Amniotic epithelial cell (primary cell): ENCODE data around the gene HOXD8.

ENCODE experiments used
- DNase-seq: peaks from one replicate; pipeline ENCODE4 v3.0.0-alpha.2; 2010; ENCODE audit warnings: low read depth

HOXD8 gene

GRCh38 chr2:176128982-176129796 lies at the start of gene HOXD8:
Gene HOXD8, plus strand, starts transcription at chr2:176129705. Its CDS starts 662 bp downstream, at chr2:176130367.
- DNase-seq, result peak; percentile 72

DNA sequence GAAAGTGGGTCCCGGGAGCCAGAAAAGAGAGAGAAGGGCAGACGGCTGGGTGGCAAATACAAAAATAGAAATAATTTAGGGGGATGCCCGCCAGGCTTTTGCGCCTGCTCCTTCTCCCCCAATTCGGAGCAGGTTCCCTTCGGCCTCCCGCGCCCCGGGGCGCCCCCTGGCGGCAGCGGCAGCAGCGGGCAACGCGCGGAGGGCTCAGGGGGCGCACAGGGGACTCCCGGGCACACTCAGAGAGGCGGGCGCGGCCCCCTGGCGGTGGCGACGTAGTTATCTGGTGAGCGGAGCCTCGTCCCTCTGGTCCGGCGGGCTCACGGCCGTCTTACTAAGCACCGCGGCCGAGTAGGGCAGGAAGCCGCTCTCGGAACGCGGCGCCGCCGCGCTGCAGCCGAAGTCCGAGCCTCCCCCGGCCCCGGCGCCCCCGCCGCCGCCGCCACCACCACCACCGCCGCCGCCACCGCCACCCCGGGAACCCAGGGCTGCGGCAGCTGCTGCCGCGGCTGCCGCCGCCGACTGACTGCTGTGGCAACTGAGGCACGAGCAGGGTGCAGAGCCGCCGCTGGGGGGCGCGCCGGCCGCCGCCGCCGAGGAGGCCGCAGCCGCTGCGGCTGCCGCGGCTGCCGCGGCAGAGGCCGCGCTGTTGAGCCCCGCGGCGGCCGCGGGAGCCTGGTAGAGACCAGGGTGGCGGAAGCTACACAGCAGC lies 49.5 kb upstream of the HOXD8 start:
- no peak for DNase-seq

DNA sequence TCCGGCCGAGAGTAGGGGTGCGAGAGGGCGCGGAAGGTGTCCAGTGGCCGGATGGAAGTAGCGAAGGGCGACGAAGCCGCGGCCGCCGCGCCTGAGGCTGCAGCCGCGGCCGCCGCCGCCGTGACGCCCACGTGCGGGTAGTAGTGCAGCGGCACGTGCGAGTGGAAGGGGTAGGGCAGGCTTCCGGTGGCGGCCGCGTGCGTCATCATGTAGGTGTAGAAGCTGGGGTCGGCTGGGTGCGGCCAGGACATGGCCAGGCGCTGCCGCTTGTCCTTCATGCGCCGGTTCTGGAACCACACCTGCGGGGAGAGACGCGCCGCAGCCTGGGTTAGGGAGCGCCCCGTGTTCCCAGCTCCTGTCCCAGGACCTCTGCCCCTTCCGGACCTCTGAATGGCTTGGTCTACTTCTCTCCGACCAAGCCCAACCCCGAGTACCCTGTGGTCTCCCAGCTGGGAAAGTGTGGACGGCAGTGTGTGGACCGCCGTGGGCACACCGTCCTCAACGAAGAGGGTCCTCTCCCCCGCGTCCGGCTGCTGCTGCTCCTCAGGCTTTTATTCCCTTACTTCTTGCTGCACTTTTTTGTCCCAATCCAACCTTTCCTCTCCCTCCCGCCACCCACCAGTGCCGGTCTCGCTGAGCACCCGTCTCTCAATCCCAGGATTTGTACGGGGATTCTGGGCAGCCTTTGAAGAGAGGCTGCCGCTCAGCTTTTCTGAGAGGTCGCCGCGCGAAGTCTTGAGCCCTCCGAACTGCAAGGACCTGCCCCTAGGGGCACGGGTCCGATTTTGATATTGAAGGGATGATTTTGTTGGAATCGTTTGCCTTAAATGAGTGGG lies 48.7 kb upstream of the HOXD8 start:
- DNase-seq, result no peak

DNA sequence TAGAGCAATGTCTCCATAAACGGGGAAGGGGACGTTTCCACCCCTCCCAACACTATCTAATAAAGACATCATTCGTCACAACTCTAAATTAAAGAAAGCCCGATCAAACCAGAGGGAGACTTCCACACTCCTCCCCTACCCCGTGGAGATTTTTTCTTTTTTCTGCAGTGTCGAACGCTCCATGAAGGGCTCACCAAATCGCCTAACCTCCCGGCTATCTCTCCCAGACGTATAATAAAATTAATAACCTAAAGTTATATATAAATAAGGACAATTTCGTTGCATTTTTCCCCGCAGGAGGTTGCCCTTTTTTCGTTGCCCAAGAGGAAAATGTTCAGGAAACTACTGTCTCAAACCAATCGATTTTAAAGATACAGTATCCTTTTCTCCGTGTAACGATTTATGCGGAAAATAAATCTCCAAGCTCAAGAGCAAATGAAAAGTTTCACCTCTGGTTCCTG lies 48.1 kb upstream of the HOXD8 start:
- DNase-seq, result no peak

DNA sequence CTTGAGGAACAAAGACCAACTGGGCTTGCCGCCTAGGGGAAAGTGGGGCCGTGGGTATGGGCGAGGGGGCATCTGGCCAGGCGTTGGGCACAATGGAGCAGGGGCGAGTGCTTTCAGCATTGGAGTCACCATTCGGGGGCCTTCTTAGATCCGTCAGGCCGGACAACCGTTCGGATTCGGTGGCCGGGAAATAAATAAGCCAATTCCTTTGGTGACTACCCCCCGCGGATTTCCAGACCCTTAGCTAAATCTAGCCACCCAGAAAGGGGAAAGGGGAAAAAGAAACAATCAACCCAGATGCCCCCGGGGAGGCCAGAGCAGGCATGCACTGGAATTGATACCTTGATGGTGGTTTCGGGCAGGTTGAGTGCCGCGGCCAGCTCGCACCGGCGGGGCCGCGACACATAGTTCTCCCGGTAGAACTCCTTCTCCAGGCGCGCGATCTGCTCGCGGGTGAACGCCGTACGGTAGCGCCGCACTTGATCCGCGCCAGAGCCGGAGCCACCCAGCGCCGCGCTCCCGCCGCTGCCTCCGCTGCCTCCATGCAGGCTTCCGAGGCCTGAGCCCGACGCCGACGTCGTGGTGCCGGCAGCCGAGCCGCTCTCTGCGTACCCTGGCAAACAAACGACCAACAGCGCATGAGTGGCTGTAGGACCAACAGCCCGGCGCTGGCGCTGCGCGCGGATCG lies 47.5 kb upstream of the HOXD8 start:
- DNase-seq, result no peak

DNA sequence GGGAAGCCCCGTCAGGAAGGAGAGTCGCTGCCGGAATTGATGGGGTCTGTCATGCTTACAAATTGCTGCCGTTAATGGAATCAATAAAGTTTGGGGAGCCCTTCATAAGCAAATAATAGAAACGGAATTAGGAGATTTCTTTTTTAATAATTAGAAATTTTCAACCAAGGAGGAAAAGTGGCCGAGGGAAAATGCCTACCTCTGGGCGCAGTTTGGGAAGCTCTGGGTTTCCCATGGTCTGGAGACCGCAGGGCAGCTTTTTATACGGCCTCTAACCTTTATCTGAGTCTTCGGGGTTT lies 47.0 kb upstream of the HOXD8 start:
- no peak for DNase-seq

DNA sequence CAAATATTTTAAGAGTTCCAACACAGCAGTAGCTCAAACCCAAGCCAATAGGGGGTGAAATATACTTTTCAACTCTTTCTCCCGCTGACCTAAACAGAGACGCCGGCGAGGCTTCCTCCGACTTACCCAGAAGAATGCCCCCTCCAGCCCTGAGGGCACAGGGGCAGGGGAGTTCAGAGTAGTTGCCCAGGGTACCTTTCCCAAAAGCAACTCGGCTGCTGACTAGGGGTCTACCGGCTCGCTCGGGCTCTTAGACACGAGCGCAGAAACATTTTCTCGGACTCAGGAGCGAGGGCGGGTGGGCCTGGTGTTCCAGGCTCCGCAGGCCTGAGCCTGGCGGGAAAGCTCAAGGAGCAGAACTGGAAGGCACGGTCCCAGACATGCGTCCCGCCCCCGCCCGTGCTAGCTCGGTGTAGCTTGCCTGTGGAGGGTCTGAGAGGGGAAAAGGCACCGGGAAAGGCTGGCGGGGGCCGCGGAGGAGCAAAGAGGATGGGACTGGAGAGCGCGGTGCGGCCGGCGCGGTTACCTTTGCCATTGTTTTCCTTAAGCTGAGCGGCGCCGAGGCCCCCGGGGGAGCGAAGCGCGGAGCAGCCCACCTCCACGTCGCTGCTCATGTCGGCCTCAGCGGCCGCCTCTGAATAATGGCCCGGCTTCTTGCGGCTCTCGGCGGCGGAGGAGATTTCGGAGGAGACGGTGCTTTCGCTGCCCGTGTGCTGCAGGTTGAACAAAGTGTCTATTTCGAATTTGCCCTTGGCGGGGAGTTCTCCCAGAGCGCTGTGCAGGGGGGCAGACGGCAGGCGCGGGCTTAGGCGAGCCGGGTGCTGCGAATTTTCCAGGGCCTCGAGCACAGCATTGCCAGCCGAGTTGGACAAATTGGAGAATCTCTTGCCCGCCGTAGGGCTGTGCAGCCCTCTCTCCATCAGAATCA lies 46.4 kb upstream of the HOXD8 start:
- no peak for DNase-seq

DNA sequence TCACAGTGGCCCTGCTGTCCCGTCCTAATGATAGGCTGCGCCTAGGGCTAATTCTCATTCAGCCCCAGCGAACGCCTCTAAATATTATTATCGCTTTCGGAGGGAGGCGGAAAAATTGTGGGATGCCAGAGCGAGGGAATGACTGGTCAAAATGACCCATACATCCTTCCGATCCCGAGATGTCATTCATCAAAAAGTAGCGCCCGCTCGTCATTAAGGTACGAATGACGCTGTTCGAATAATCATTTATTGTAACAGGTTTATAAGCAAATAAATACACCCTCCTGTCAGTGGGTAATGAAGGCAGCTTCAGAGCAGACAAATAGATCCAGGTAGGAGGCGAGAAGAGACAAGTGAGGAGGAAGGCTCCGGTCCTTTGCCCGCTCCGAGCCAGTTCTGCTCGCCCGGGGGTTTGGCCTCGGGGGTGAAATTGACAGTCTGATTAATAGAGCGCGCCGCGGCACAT lies 45.7 kb upstream of the HOXD8 start, which contains the start of gene EVX2:
Gene EVX2, minus strand, starts transcription at position 167 of the 466 bp plus-strand sequence. CDS start 186 bp downstream, outside the sequence.
- no peak for DNase-seq

DNA sequence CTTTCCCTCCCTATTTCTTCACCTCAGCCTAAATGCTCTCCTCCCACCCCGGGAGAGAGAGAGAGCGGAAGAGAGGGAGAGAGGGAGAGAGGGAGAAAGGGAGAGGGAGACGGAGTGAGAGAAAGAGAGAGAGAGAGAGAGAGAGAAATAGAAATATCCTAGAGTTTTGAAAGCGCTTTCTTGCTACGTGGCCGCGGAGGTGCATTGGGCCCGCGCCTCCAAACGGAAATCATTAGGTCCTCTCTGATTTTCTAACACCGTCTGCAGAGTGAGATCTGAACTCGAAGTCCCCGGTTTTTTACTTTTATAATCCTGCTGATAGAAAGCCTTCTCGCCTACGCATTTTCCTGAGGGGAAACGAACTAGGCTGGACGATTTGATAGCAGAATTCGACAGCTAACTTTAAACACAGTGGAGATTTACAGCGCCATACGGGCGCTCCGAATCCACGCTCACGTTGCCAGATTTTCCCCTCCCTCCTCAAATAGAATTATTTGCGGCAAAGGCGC lies 44.8 kb upstream of the HOXD8 start:
- no peak for DNase-seq

- DNase-seq, result no peak
Measured at GRCh38 chr2:176085120-176085788, 44.3 kb upstream of the HOXD8 start.

GRCh38 chr2:176085861-176086771 lies 43.4 kb upstream of the HOXD8 start:
- DNase-seq, result peak; percentile 30

DNA sequence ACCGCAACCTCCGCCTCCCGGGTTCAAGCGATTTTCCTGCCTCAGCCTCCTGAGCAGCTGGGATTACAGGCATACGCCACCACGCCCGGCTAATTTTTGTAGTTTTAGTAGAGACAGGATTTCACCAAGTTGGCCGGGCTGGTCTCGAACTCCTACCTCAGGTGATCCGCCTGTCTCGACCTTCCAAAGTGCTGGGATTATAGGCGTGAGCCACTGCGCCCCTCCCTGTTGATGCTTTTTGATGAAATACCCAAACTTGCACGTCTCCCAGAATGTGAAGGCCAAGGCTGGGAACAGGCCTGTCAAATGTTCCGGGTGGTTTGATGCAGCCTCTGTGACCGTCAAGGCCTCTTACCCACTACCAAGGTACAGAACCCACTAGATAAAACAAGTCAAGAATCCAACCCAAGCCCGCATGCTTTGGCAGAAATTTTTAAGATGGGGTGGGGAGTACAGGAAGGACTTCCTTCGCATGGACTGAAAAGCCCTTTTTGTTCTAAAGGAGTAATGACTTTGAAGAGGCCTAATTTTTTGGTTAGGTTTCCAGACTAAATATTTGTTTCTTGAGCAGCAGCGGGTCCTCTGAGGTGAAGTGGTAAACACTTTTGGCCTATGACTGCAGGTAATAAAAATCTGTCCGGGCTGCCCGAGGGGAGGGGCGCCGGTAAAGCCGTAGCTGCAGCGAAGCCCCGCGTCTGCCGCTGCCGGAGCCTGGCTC lies 42.0 kb upstream of the HOXD8 start:
- no peak for DNase-seq

- peak; percentile 14 for DNase-seq
Measured at GRCh38 chr2:176088048-176088936, 41.2 kb upstream of the HOXD8 start.

GRCh38 chr2:176088937-176089842 lies 40.3 kb upstream of the HOXD8 start:
- DNase-seq, result no peak

DNA sequence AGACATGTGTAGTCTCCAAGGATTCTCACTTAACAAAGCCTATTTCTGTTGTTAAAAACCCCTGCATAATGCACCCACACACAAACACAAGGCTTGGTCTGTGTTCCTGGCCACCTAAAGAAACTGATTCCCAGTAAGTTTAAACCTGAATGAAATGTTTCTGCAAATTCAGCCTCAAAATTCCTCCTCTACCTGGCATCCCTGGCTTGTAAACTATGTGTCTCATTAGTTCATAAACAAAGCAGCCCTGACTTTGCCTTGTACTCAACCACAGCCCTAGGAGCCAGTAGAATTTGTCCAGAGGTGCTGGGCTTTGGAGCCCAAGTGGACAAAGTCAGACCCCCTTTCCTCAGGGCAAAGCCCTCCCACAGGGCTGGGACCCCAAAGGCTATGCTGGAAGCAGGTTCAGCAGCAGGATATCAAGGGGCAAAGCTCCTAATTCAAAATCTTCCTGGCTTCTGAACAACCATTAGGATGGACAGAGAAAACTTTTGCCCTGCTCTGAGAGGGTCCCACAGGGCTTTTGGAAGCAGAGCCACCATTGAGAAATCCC lies 39.6 kb upstream of the HOXD8 start:
- DNase-seq, result no peak

DNA sequence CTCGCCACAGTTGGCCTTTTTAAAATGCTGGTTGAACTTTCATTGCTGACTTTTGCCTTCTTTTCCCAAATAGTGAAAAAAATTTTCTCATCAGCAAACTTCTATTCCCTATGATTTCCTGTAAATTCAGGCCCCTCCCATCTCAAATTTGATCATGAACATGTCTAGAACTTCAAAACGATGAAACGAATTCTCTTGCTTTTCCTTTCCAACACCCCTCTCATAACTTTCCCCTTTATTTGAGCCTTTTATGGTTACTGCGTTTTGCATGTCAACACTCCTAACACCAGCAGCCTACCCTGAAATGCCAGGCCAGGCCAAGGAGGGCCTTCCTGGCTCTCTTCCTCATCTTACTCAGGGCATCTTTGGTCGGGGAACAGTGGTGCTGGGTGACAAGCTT lies 38.6 kb upstream of the HOXD8 start:
- DNase-seq, result no peak
